HEK293 (cell line): ENCODE results near the gene LILRA5.

Experiments
- BCL11A ChIP-seq: fragments of 450-650 bp; formaldehyde crosslinking; IDR thresholded peaks from 2 replicates; pipeline ENCODE4 v1.5.1; 2016; ENCODE audit warnings: low read depth, missing biosample characterization, missing genetic modification characterization
- HOXA7 ChIP-seq: sonication (generic); formaldehyde crosslinking; IDR thresholded peaks from 2 replicates; pipeline ENCODE4 v1.8.1; 2022; ENCODE audit warnings: missing genetic modification reagents, borderline replicate concordance
- HOXD13 ChIP-seq: sonication (generic); formaldehyde crosslinking; IDR thresholded peaks from 2 replicates; pipeline ENCODE4 v1.8.0; 2022; ENCODE audit warnings: missing genetic modification reagents, borderline replicate concordance
- PBX3 ChIP-seq: sonication (generic); formaldehyde crosslinking; IDR thresholded peaks from 2 replicates; pipeline ENCODE4 v1.8.1; 2022; ENCODE audit warnings: mild to moderate bottlenecking, moderate library complexity, missing genetic modification reagents
- RBAK ChIP-seq: fragments of 450-650 bp; formaldehyde crosslinking; IDR thresholded peaks from 2 replicates; pipeline ENCODE4 v1.5.1; 2016; ENCODE audit warnings: missing biosample characterization, missing genetic modification characterization
- SP7 ChIP-seq: fragments of 450-650 bp; formaldehyde crosslinking; IDR thresholded peaks from 2 replicates; pipeline ENCODE4 v1.5.1; 2016; ENCODE audit warnings: missing biosample characterization, missing genetic modification characterization
- ZBTB17 ChIP-seq: fragments of 450-650 bp; formaldehyde crosslinking; IDR thresholded peaks from 2 replicates; pipeline ENCODE4 v1.5.1; 2016; ENCODE audit warnings: missing biosample characterization, missing genetic modification characterization
- ZFHX2 ChIP-seq: fragments of 450-650 bp; formaldehyde crosslinking; conservative IDR thresholded peaks from 2 replicates; pipeline ENCODE4 v1.5.1; 2016; ENCODE audit warnings: missing biosample characterization, missing genetic modification characterization
- ZNF140 ChIP-seq: fragments of 450-650 bp; formaldehyde crosslinking; IDR thresholded peaks from 2 replicates; pipeline ENCODE4 v1.5.1; 2016; ENCODE audit warnings: missing biosample characterization, missing genetic modification characterization
- ZNF2 ChIP-seq: fragments of 450-650 bp; formaldehyde crosslinking; IDR thresholded peaks from 2 replicates; pipeline ENCODE4 v1.5.1; 2016; ENCODE audit warnings: missing biosample characterization, missing genetic modification characterization
- ZNF366 ChIP-seq: fragments of 450-650 bp; formaldehyde crosslinking; conservative IDR thresholded peaks from 2 replicates; pipeline ENCODE4 v1.5.1; 2016; ENCODE audit warnings: missing biosample characterization, missing genetic modification characterization
- ZNF639 ChIP-seq: fragments of 450-650 bp; formaldehyde crosslinking; IDR thresholded peaks from 2 replicates; pipeline ENCODE4 v1.5.1; 2016; ENCODE audit warnings: missing biosample characterization, missing genetic modification characterization
- TF ChIP-seq, protein P1 (sequence below): fragments of 450-650 bp; formaldehyde crosslinking; IDR thresholded peaks from 2 replicates; pipeline ENCODE4 v1.5.1; 2016; ENCODE audit warnings: missing biosample characterization, missing genetic modification characterization

- TF ChIP-seq ZBTB17 (tag by site-specific recombination) (no peak), HOXA7 (CRISPR knock-in tag) (no peak), BCL11A (tag by site-specific recombination) (no peak), RBAK (tag by site-specific recombination) (no peak), ZNF140 (tag by site-specific recombination) (no peak), ZNF2 (tag by site-specific recombination) (no peak), SP7 (no peak), ZFHX2 (tag by site-specific recombination) (no peak), HOXD13 (CRISPR knock-in tag) (no peak), ZNF366 (tag by site-specific recombination) (no peak), PBX3 (CRISPR knock-in tag) (no peak), ZNF639 (tag by site-specific recombination) (no peak)
- TF ChIP-seq, protein P1, sequence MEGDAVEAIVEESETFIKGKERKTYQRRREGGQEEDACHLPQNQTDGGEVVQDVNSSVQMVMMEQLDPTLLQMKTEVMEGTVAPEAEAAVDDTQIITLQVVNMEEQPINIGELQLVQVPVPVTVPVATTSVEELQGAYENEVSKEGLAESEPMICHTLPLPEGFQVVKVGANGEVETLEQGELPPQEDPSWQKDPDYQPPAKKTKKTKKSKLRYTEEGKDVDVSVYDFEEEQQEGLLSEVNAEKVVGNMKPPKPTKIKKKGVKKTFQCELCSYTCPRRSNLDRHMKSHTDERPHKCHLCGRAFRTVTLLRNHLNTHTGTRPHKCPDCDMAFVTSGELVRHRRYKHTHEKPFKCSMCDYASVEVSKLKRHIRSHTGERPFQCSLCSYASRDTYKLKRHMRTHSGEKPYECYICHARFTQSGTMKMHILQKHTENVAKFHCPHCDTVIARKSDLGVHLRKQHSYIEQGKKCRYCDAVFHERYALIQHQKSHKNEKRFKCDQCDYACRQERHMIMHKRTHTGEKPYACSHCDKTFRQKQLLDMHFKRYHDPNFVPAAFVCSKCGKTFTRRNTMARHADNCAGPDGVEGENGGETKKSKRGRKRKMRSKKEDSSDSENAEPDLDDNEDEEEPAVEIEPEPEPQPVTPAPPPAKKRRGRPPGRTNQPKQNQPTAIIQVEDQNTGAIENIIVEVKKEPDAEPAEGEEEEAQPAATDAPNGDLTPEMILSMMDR (tag by site-specific recombination) = no peak
These were observed 14.4 kb downstream of the LILRA5 start for GRCh38 chr19:54298357-54299125.
